Thyroid gland (tissue), 4 donors: Measurements from ENCODE around the gene PASK.

Experiments
- POLR2A ChIP-seq, 2 donors: fragments of 450-650 bp; IDR thresholded peaks; one replicate each; pipeline ENCODE4 v1.6.1; 2017; ENCODE audit warnings: antibody characterized with exemption in 2 of 2, mild to moderate bottlenecking in 2 of 2, moderate library complexity in 1 of 2
- TF ChIP-seq, protein P1 (sequence below), 6 experiments: fragments of 200-600 bp in 3 of 6; fragments of 450-650 bp in 3 of 6; sonication (generic) in 3 of 6; IDR thresholded peaks; one replicate each; pipeline ENCODE4 v1.5.1; 2016 to 2019; ENCODE audit warnings: antibody characterized with exemption in 6 of 6, mild to moderate bottlenecking in 2 of 6, inconsistent platforms in 1 of 6, moderate library complexity in 1 of 6

- TF ChIP-seq, protein P1, sequence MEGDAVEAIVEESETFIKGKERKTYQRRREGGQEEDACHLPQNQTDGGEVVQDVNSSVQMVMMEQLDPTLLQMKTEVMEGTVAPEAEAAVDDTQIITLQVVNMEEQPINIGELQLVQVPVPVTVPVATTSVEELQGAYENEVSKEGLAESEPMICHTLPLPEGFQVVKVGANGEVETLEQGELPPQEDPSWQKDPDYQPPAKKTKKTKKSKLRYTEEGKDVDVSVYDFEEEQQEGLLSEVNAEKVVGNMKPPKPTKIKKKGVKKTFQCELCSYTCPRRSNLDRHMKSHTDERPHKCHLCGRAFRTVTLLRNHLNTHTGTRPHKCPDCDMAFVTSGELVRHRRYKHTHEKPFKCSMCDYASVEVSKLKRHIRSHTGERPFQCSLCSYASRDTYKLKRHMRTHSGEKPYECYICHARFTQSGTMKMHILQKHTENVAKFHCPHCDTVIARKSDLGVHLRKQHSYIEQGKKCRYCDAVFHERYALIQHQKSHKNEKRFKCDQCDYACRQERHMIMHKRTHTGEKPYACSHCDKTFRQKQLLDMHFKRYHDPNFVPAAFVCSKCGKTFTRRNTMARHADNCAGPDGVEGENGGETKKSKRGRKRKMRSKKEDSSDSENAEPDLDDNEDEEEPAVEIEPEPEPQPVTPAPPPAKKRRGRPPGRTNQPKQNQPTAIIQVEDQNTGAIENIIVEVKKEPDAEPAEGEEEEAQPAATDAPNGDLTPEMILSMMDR (IDR thresholded peaks at IDR 0.05): no peak
- TF ChIP-seq POLR2A (IDR thresholded peaks at IDR 0.05): no peak
These were observed 13.1 kb downstream of the PASK start for GRCh38 chr2:241136191-241136590.
